HepG2 (cell line): ENCODE measurements around the gene FASTK. TPM values are rescaled to one million over a fixed set of nuclear protein-coding genes. Genes with fewer than 3 reads are reported as not detected.
A peak's percentile ranks its signal among the peaks of the same experiment; 100 is the strongest.

Experiments
- ARHGAP35 ChIP-seq: sonication (generic); formaldehyde crosslinking; IDR thresholded peaks from 2 replicates; pipeline ENCODE4 v1.9.0; 2022; ENCODE audit warnings: mild to moderate bottlenecking, inconsistent platforms, moderate library complexity, missing genetic modification reagents, borderline replicate concordance
- GLI4 ChIP-seq: sonication (generic); formaldehyde crosslinking; IDR thresholded peaks from 2 replicates; pipeline ENCODE4 v1.5.1; 2020; ENCODE audit warnings: missing genetic modification reagents, mild to moderate bottlenecking, moderate library complexity, borderline replicate concordance
- HCFC1 ChIP-seq: fragments of 150-350 bp; IDR thresholded peaks from 2 replicates; pipeline ENCODE4 v1.6.1; 2014; ENCODE audit warnings: low read depth, low read length
- HOXA3 ChIP-seq: sonication (generic); formaldehyde crosslinking; IDR thresholded peaks from 2 replicates; pipeline ENCODE4 v1.5.0; 2020; ENCODE audit warnings: missing genetic modification reagents
- HOXA5 ChIP-seq: sonication (generic); formaldehyde crosslinking; IDR thresholded peaks from 2 replicates; pipeline ENCODE4 v1.4.0; 2020; ENCODE audit warnings: missing genetic modification reagents
- NFKB2 ChIP-seq: sonication (generic); formaldehyde crosslinking; IDR thresholded peaks from 2 replicates; pipeline ENCODE4 v1.4.0; 2020; ENCODE audit warnings: missing genetic modification reagents, borderline replicate concordance
- NONO ChIP-seq, 2 experiments: fragments of 450-650 bp in 1 of 2; sonication (generic) in 1 of 2; formaldehyde crosslinking in 1 of 2; IDR thresholded peaks in 1 of 2; conservative IDR thresholded peaks in 1 of 2; 2 replicates each; pipeline versions ENCODE4 v1.6.1 to v1.8.0; 2017 to 2022; ENCODE audit warnings: mild to moderate bottlenecking in 1 of 2, missing genetic modification reagents in 1 of 2, moderate library complexity in 1 of 2
- POLR2G ChIP-seq: fragments of 200-400 bp; formaldehyde crosslinking; IDR thresholded peaks from 2 replicates; pipeline ENCODE4 v1.6.1; 2018; ENCODE audit warnings: mild to moderate bottlenecking, low read depth, low read length, moderate library complexity
- RBFOX2 ChIP-seq: fragments of 200-400 bp; formaldehyde crosslinking; IDR thresholded peaks from 2 replicates; pipeline ENCODE4 v1.6.1; 2017; ENCODE audit warnings: low read depth, mild to moderate bottlenecking, low read length
- REL ChIP-seq: sonication (generic); formaldehyde crosslinking; conservative IDR thresholded peaks from 2 replicates; pipeline ENCODE4 v1.8.0; 2022; ENCODE audit warnings: mild to moderate bottlenecking, missing genetic modification reagents, moderate library complexity
- RFXANK ChIP-seq: IDR thresholded peaks from 2 replicates; pipeline ENCODE4 v1.6.1; 2016
- SALL1 ChIP-seq: sonication (generic); formaldehyde crosslinking; IDR thresholded peaks from 2 replicates; pipeline ENCODE4 v1.8.0; 2022; ENCODE audit warnings: mild to moderate bottlenecking, missing genetic modification reagents
- SALL2 ChIP-seq: sonication (generic); formaldehyde crosslinking; IDR thresholded peaks from 2 replicates; pipeline ENCODE4 v1.8.1; 2023; ENCODE audit warnings: mild to moderate bottlenecking, missing genetic modification reagents, inconsistent platforms
- SUZ12 ChIP-seq: fragments of 150-350 bp; IDR thresholded peaks from 2 replicates; pipeline ENCODE4 v1.6.1; 2014; ENCODE audit warnings: low read depth, low read length
- XRCC5 ChIP-seq: fragments of 200-400 bp; formaldehyde crosslinking; optimal IDR thresholded peaks from 2 replicates; pipeline ENCODE3; 2017; ENCODE audit warnings: mild to moderate bottlenecking, low read length
- ZFP37 ChIP-seq: sonication (generic); formaldehyde crosslinking; IDR thresholded peaks from 2 replicates; pipeline ENCODE4 v1.4.0; 2020; ENCODE audit warnings: missing genetic modification reagents, borderline replicate concordance
- ZFY ChIP-seq: sonication (generic); formaldehyde crosslinking; IDR thresholded peaks from 2 replicates; pipeline ENCODE4 v1.4.0; 2020; ENCODE audit warnings: missing genetic modification reagents
- ZNF292 ChIP-seq: sonication (generic); formaldehyde crosslinking; IDR thresholded peaks from 2 replicates; pipeline ENCODE4 v1.8.1; 2022; ENCODE audit warnings: mild to moderate bottlenecking, low read depth, missing genetic modification reagents, borderline replicate concordance
- ZNF746 ChIP-seq: sonication (generic); formaldehyde crosslinking; IDR thresholded peaks from 2 replicates; pipeline ENCODE4 v1.8.0; 2022; ENCODE audit warnings: mild to moderate bottlenecking, missing genetic modification reagents
- ZNF776 ChIP-seq: sonication (generic); formaldehyde crosslinking; IDR thresholded peaks from 2 replicates; pipeline ENCODE4 v1.4.0; 2020; ENCODE audit warnings: mild to moderate bottlenecking, missing genetic modification reagents
- ZNF883 ChIP-seq: sonication (generic); formaldehyde crosslinking; IDR thresholded peaks from 2 replicates; pipeline ENCODE4 v1.5.1; 2020; ENCODE audit warnings: mild to moderate bottlenecking, missing genetic modification reagents; ENCODE audit errors: not compliant biosample characterization
- polyA plus RNA-seq, 8 experiments: library from polyadenylated mRNA; depleted of rRNA in 3 of 8; stranded (reverse) in 7 of 8; unstranded in 1 of 8; fragments of >200 nt; fragmentation: Illumina TruSeq in 4 of 8; extraction: Trizol in 4 of 8; gene quantifications; 2 replicates each; pipeline versions ENCODE4 v1.2.1 to v1.2.3, GENCODE V29; 2011 to 2016; ENCODE audit warnings: low read depth in 4 of 8, missing spikeins in 1 of 8, mixed read lengths in 1 of 8; ENCODE audit not compliant: insufficient read depth in 1 of 8
- total RNA-seq, 5 experiments: library from RNA; depleted of rRNA; stranded (reverse); fragments of >200 nt; fragmentation: Illumina TruSeq; extraction: Trizol; gene quantifications; 2 replicates each; pipeline ENCODE4 v1.2.3, GENCODE V29; 2016; ENCODE audit warnings: low read depth in 1 of 5
- TF ChIP-seq, protein P1 (sequence below): sonication (generic); formaldehyde crosslinking; IDR thresholded peaks from 2 replicates; pipeline ENCODE4 v1.8.0; 2022; ENCODE audit warnings: low read depth, missing genetic modification reagents
- TF ChIP-seq, protein P2 (sequence below): sonication (generic); formaldehyde crosslinking; conservative IDR thresholded peaks from 2 replicates; pipeline ENCODE4 v1.4.0; 2020; ENCODE audit warnings: missing genetic modification reagents
- TF ChIP-seq, protein P3 (sequence below): sonication (generic); formaldehyde crosslinking; IDR thresholded peaks from 2 replicates; pipeline ENCODE4 v1.8.1; 2023; ENCODE audit warnings: mild to moderate bottlenecking, inconsistent platforms, moderate library complexity, missing genetic modification reagents, borderline replicate concordance
- TF ChIP-seq, protein P4 (sequence below): sonication (generic); formaldehyde crosslinking; IDR thresholded peaks from 2 replicates; pipeline ENCODE4 v1.8.1; 2023; ENCODE audit warnings: missing genetic modification reagents, mild to moderate bottlenecking, borderline replicate concordance

The FASTK gene
- total and polyA plus RNA-seq, 2 of the 13 experiments (the other 11 are each of a cell fraction or from before 2014, with no cell fraction given) = 52.9 to 55.7 TPM

DNA sequence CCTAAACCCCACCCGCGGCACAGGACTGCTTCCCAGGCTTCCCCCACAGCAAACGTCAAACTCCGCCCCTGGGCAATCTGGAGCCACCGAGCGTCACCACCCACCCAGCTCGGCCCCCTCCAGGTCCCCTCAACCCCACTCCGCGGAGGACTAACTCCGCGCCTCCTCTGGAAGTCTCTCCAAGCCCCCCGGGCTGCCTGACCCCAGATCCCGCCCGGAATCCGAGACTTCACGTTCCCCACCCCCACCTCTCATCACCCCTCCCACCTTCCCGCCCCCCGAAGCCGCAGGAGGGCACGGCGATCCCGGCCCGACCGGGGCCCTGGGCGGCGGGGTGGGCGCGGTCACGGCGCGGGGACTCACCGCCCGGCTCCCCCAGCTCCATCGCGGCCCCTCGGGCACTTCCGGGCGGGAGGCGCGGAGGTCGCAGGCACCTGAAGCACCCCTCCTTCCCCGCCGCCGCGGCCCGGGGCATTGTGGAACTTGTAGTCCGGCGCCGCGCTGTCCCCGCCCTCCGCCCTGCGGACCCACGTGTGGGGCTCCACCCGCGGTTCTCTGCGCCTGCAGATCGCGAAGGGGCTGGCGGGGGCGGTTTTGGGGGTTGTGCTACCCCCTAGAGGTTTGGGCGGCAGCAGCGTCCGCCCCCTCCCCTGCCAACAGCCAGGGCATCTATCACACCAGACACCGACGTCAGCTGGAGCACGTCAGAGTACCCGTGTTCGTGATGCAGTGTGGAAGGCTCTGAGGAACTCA lies 2.6 kb upstream of the FASTK start, which contains the start of gene TMUB1 (continued):
- TF ChIP-seq, protein P1, sequence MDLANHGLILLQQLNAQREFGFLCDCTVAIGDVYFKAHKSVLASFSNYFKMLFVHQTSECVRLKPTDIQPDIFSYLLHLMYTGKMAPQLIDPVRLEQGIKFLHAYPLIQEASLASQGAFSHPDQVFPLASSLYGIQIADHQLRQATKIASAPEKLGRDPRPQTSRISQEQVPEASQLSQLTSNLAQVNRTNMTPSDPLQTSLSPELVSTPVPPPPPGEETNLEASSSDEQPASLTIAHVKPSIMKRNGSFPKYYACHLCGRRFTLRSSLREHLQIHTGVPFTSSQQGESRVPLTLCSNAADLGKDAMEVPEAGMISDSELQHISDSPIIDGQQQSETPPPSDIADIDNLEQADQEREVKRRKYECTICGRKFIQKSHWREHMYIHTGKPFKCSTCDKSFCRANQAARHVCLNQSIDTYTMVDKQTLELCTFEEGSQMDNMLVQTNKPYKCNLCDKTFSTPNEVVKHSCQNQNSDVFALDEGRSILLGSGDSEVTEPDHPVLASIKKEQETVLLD (CRISPR knock-in tag) = peak; percentile 92
- TF ChIP-seq ARHGAP35 (CRISPR knock-in tag) = 0 out of 2 replicates have a peak, but pooled peaks have one; percentile 27
- peak; percentile 65 for TF ChIP-seq RBFOX2
- TF ChIP-seq, protein P2, sequence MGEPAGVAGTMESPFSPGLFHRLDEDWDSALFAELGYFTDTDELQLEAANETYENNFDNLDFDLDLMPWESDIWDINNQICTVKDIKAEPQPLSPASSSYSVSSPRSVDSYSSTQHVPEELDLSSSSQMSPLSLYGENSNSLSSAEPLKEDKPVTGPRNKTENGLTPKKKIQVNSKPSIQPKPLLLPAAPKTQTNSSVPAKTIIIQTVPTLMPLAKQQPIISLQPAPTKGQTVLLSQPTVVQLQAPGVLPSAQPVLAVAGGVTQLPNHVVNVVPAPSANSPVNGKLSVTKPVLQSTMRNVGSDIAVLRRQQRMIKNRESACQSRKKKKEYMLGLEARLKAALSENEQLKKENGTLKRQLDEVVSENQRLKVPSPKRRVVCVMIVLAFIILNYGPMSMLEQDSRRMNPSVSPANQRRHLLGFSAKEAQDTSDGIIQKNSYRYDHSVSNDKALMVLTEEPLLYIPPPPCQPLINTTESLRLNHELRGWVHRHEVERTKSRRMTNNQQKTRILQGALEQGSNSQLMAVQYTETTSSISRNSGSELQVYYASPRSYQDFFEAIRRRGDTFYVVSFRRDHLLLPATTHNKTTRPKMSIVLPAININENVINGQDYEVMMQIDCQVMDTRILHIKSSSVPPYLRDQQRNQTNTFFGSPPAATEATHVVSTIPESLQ (CRISPR knock-in tag) = no peak
- peak; percentile 49 for TF ChIP-seq ZFY
- no peak for TF ChIP-seq NONO (IDR thresholded peaks at IDR 0.05)
- peak; percentile 29; the same call in 1 of the 2 replicates for TF ChIP-seq NONO (CRISPR knock-in tag; conservative IDR thresholded peaks at IDR 0.05)
- peak; percentile 48; the same call in 1 of the 2 replicates for TF ChIP-seq NFKB2
- TF ChIP-seq REL (CRISPR knock-in tag) = no peak
- TF ChIP-seq SALL1 (CRISPR knock-in tag) = peak; percentile 54; the same call in 1 of the 2 replicates
- 0 out of 2 replicates have a peak, but pooled peaks have one; percentile 36 for TF ChIP-seq GLI4 (CRISPR knock-in tag)
- TF ChIP-seq, protein P3, sequence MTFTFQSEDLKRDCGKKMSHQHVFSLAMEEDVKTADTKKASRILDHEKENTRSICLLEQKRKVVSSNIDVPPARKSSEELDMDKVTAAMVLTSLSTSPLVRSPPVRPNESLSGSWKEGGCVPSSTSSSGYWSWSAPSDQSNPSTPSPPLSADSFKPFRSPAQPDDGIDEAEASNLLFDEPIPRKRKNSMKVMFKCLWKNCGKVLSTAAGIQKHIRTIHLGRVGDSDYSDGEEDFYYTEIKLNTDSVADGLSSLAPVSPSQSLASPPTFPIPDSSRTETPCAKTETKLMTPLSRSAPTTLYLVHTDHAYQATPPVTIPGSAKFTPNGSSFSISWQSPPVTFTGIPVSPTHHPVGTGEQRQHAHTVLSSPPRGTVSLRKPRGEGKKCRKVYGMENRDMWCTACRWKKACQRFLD = no peak
- peak; percentile 63 for TF ChIP-seq HOXA3 (CRISPR knock-in tag)
- TF ChIP-seq ZFP37 (CRISPR knock-in tag) = 0 out of 2 replicates have a peak, but pooled peaks have one; percentile 29
- peak; percentile 47; the same call in 1 of the 2 replicates for TF ChIP-seq SUZ12
- peak; percentile 82 for TF ChIP-seq HCFC1
- TF ChIP-seq POLR2G = peak; percentile 48; the same call in 1 of the 2 replicates
- TF ChIP-seq RFXANK = no peak
- 0 out of 2 replicates have a peak, but pooled peaks have one; percentile 40 for TF ChIP-seq HOXA5 (CRISPR knock-in tag)
- TF ChIP-seq ZNF746 (CRISPR knock-in tag) = 0 out of 2 replicates have a peak, but pooled peaks have one; percentile 35
- peak; percentile 48; the same call in 1 of the 2 replicates for TF ChIP-seq SALL2 (CRISPR knock-in tag)
- TF ChIP-seq ZNF776 (CRISPR knock-in tag) = 0 out of 2 replicates have a peak, but pooled peaks have one; percentile 48
- TF ChIP-seq XRCC5 = peak; percentile 17
- TF ChIP-seq ZNF292 (CRISPR knock-in tag) = no peak
- TF ChIP-seq, protein P4, sequence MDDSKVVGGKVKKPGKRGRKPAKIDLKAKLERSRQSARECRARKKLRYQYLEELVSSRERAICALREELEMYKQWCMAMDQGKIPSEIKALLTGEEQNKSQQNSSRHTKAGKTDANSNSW (CRISPR knock-in tag) = 0 out of 2 replicates have a peak, but pooled peaks have one; percentile 43
- TF ChIP-seq ZNF883 = peak; percentile 65
